K562 (cell line): Measurements from ENCODE around the gene SLC44A1. TPM values are rescaled to one million over a fixed set of nuclear protein-coding genes. Genes with fewer than 3 reads are reported as not detected.

Source experiments
- ATAC-seq: fragments of 200-7000 bp; cut with Tn5 transposase; 3 replicates; pipeline ENCODE4 v1.9.1; 2020; ENCODE audit warnings: moderate library complexity
- BruUV-seq: library from RNA; stranded (reverse); fragments of 400-500 nt; replicated peaks from 2 replicates; lab custom pipeline; 2021; lab: Mats Ljungman, UMichigan
- CTCF ChIA-PET: fragments of 300-600 bp; formaldehyde crosslinking; extraction: SDS; loops from one replicate; lab custom pipeline; 2021; ENCODE audit warnings: low intra/inter-chr PET ratio; lab: Yijun Ruan, JAX
- POLR2A ChIA-PET: fragments of 300-600, 350-650 bp; sonication (Branson Sonifier 250); formaldehyde crosslinking; extraction: SDS; loops from one replicate; lab custom pipeline; 2021; ENCODE audit warnings: antibody characterized with exemption, inconsistent platforms; lab: Yijun Ruan, JAX
- DNase-seq, 4 experiments: peaks; one replicate each; pipeline versions ENCODE4 v3.0.0 to v3.0.0-alpha.2; 2011 to 2018; ENCODE audit warnings: low spot score in 3 of 4, mixed read lengths in 3 of 4; ENCODE audit errors: extremely low read depth in 1 of 4
- FAIRE-seq: peaks from 2 replicates; lab custom pipeline; 2011; peaks lifted over from hg19 to GRCh38; lab: Jason Lieb, UNC
- H2AFZ ChIP-seq: 2 replicates; pipeline ENCODE4 v1.6.0; 2011; ENCODE audit warnings: low read depth, low read length, control low read depth, inconsistent platforms
- H3K27ac ChIP-seq: fragments of 200-600 bp; 3 replicates; pipeline ENCODE4 v1.8.0; 2011; ENCODE audit warnings: low read depth, mild to moderate bottlenecking, control low read depth, inconsistent platforms, low read length, moderate library complexity, mixed read lengths; ENCODE audit errors: extremely low read depth
- H3K27me3 ChIP-seq, 2 experiments: fragments of 300-600 bp in 1 of 2; 2 replicates in 1 of 2; 3 replicates in 1 of 2; pipeline versions ENCODE4 v1.6.0 to v1.8.0; 2011; ENCODE audit warnings: inconsistent platforms in 2 of 2, low read length in 2 of 2, mild to moderate bottlenecking in 1 of 2, mixed read lengths in 1 of 2, moderate library complexity in 1 of 2; ENCODE audit not compliant: control insufficient read depth in 2 of 2, insufficient read depth in 2 of 2
- H3K36me3 ChIP-seq: fragments of 300-600 bp; 3 replicates; pipeline ENCODE4 v1.8.0; 2011; ENCODE audit warnings: mild to moderate bottlenecking, low read length, inconsistent platforms; ENCODE audit not compliant: control insufficient read depth, insufficient read depth
- H3K4me1 ChIP-seq, 2 experiments: fragments of 200-600 bp in 1 of 2; replicated peaks in 1 of 2; 2 replicates in 1 of 2; 3 replicates in 1 of 2; pipeline versions ENCODE4 v1.5.1 to v1.8.0; 2011; ENCODE audit warnings: inconsistent platforms in 2 of 2, low read length in 2 of 2, mild to moderate bottlenecking in 1 of 2, mixed read lengths in 1 of 2, moderate library complexity in 1 of 2; ENCODE audit not compliant: control insufficient read depth in 2 of 2, insufficient read depth in 2 of 2
- H3K4me2 ChIP-seq: 2 replicates; pipeline ENCODE4 v1.6.1; 2011; ENCODE audit warnings: low read length, control low read depth, inconsistent platforms, mixed read lengths; ENCODE audit not compliant: insufficient read depth
- H3K4me3 ChIP-seq: fragments of 200-600 bp; sonication (generic), shearing (Covaris generic); 2 replicates; pipeline ENCODE4 v1.5.1; 2016; ENCODE audit warnings: control low read depth, inconsistent platforms
- H3K79me2 ChIP-seq: fragments of 200-600 bp; 3 replicates; pipeline ENCODE4 v1.8.0; 2011; ENCODE audit warnings: low read length, inconsistent platforms; ENCODE audit not compliant: control insufficient read depth, insufficient read depth
- H3K9ac ChIP-seq, 2 experiments: 2 replicates each; pipeline versions ENCODE4 v1.6.0 to v1.6.1; 2011; ENCODE audit warnings: low read depth in 2 of 2, low read length in 2 of 2, control low read depth in 1 of 2, inconsistent platforms in 1 of 2, mild to moderate bottlenecking in 1 of 2, mixed read lengths in 1 of 2; ENCODE audit not compliant: insufficient read depth in 1 of 2
- H3K9me1 ChIP-seq: one replicate; pipeline ENCODE4 v1.6.0; 2011; ENCODE audit warnings: inconsistent platforms, mild to moderate bottlenecking, low read length, moderate library complexity; ENCODE audit not compliant: control insufficient read depth, insufficient read depth
- H3K9me3 ChIP-seq: replicated peaks from 2 replicates; pipeline ENCODE4 v1.5.1; 2011; ENCODE audit warnings: low read depth, low read length, inconsistent platforms; ENCODE audit not compliant: control insufficient read depth, insufficient read depth
- H4K20me1 ChIP-seq: replicated peaks from 2 replicates; pipeline ENCODE4 v1.6.1; 2011; ENCODE audit warnings: low read length, inconsistent platforms, mixed read lengths; ENCODE audit not compliant: control insufficient read depth, insufficient read depth
- BACH1 ChIP-seq: fragments of 200-800 bp; sonication (Bioruptor generic); IDR thresholded peaks from 2 replicates; pipeline ENCODE4 v1.6.1; 2016; ENCODE audit warnings: missing genetic modification characterization, missing compliant biosample characterization
- BCLAF1 ChIP-seq, 2 experiments: fragments of 450-650 bp in 1 of 2; IDR thresholded peaks; 2 replicates each; pipeline ENCODE4 v1.6.1; 2011 to 2017; ENCODE audit warnings: low read depth in 2 of 2, antibody characterized with exemption in 1 of 2, borderline replicate concordance in 1 of 2, low read length in 1 of 2, mild to moderate bottlenecking in 1 of 2, mixed read lengths in 1 of 2; ENCODE audit not compliant: control insufficient read depth in 1 of 2
- C11orf30 ChIP-seq: fragments of 450-650 bp; IDR thresholded peaks from 2 replicates; pipeline ENCODE4 v1.6.1; 2016; ENCODE audit warnings: low read depth, mild to moderate bottlenecking
- CBFA2T2 ChIP-seq: fragments of 450-650 bp; conservative IDR thresholded peaks from 2 replicates; pipeline ENCODE4 v1.6.1; 2017; ENCODE audit warnings: mild to moderate bottlenecking
- ELF4 ChIP-seq: fragments of 450-650 bp; formaldehyde crosslinking; IDR thresholded peaks from 2 replicates; pipeline ENCODE4 v1.4.0; 2022; ENCODE audit warnings: missing genetic modification characterization
- ETS1 ChIP-seq: conservative IDR thresholded peaks from 2 replicates; pipeline ENCODE4 v1.6.1; 2011; ENCODE audit warnings: low read depth, mild to moderate bottlenecking, low read length; ENCODE audit not compliant: control insufficient read depth
- KAT8 ChIP-seq: fragments of 450-650 bp; IDR thresholded peaks from 2 replicates; pipeline ENCODE4 v1.6.1; 2016; ENCODE audit warnings: low read depth, mild to moderate bottlenecking
- MAFG ChIP-seq: fragments of 450-650 bp; conservative IDR thresholded peaks from 2 replicates; pipeline ENCODE4 v1.6.1; 2016; ENCODE audit warnings: missing genetic modification characterization, missing compliant biosample characterization
- NR2F6 ChIP-seq: fragments of 450-650 bp; formaldehyde crosslinking; IDR thresholded peaks from 2 replicates; pipeline ENCODE4 v1.4.0; 2020; ENCODE audit warnings: mild to moderate bottlenecking
- RUNX1 ChIP-seq: sonication (generic); IDR thresholded peaks from 2 replicates; pipeline ENCODE4 v1.6.1; 2016; ENCODE audit warnings: antibody characterized with exemption, low read depth
- SIRT6 ChIP-seq: IDR thresholded peaks from one replicate; pipeline ENCODE4 v1.6.1; 2012; ENCODE audit warnings: low read depth, mild to moderate bottlenecking, control low read depth, inconsistent platforms, low read length, moderate library complexity
- TRIM28 ChIP-seq: fragments of 450-650 bp; IDR thresholded peaks from 2 replicates; pipeline ENCODE4 v1.6.1; 2017
- UBTF ChIP-seq, 2 experiments: IDR thresholded peaks; 2 replicates each; pipeline ENCODE4 v1.6.1; 2012; ENCODE audit warnings: improper control_type of control experiment in 2 of 2, low read depth in 2 of 2, low read length in 2 of 2, borderline replicate concordance in 1 of 2
- USF1 ChIP-seq: sonication (generic); formaldehyde crosslinking; IDR thresholded peaks from 2 replicates; pipeline ENCODE4 v1.9.0; 2022; ENCODE audit warnings: mild to moderate bottlenecking, missing genetic modification reagents
- ZNF217 ChIP-seq: sonication (generic); formaldehyde crosslinking; IDR thresholded peaks from 2 replicates; pipeline ENCODE4 v1.8.0; 2022; ENCODE audit warnings: mild to moderate bottlenecking, missing genetic modification reagents
- ZNF311 ChIP-seq: fragments of 250-450 bp; sonication (Bioruptor Pico); IDR thresholded peaks from 2 replicates; pipeline ENCODE4 v1.4.0; 2020; ENCODE audit warnings: mild to moderate bottlenecking, moderate library complexity
- ZNF316 ChIP-seq: fragments of 450-650 bp; IDR thresholded peaks from 2 replicates; pipeline ENCODE4 v1.6.1; 2016
- WGBS: fragments of 100-300 bp; shearing (Covaris generic); methylation state at CpG from one replicate; pipeline ENCODE4 v1.1.6; 2016; ENCODE audit warnings: low coverage, mixed read lengths; ENCODE audit not compliant: insufficient coverage; ENCODE audit errors: missing lambda C conversion rate; 5-methylcytosine and 5-hydroxymethylcytosine counted together
- in situ Hi-C: fragments of 300-500 bp; cut with MboI; formaldehyde crosslinking; loops from 4 replicates; pipeline ENCODE4 v1.15.0; 2018; ENCODE audit warnings: inconsistent platforms, mixed read lengths
- intact Hi-C: fragments of 100-400 bp; cut with micrococcal nuclease; formaldehyde crosslinking; loops from 2 replicates; pipeline ENCODE4 v1.14.2; 2022
- polyA plus RNA-seq, 8 experiments: library from polyadenylated mRNA; depleted of rRNA in 4 of 8; stranded (reverse) in 5 of 8; unstranded in 3 of 8; fragments of >200 nt; fragmentation: Nextera tagmentation in 2 of 8; fragmentation: Illumina TruSeq in 1 of 8; extraction: Ambion mirVana in 2 of 8; extraction: Trizol in 1 of 8; gene quantifications; 2 replicates each; pipeline versions ENCODE4 v1.2.1 to v1.2.3, GENCODE V29; 2011 to 2014; ENCODE audit warnings: inconsistent platforms in 1 of 8, missing spikeins in 1 of 8
- total RNA-seq, 7 experiments: library from RNA; depleted of rRNA in 6 of 7; stranded (reverse); fragments of >200 nt in 6 of 7; fragmentation: Illumina TruSeq in 2 of 7; extraction: Trizol in 2 of 7; gene quantifications; 2 replicates each; pipeline versions ENCODE4 v1.2.1 to v1.2.3, GENCODE V29; 2011 to 2021; ENCODE audit warnings: low replicate concordance in 1 of 7

The SLC44A1 gene
- total and polyA plus RNA-seq, 9 of the 15 experiments (the other 6 are each of a cell fraction or from before 2014, with no cell fraction given), result 0.11 to 0.59 (median 0.30) TPM

- H3K4me2 ChIP-seq, result no peak overlapping the region
- H3K27me3 ChIP-seq, result peaks cover 9 to 14% of the 10 kb centered on the region in 2 experiments; a peak in 4 of 5 replicates
- H3K36me3 ChIP-seq, result no peaks in the 10 kb centered on the region
- H2AFZ ChIP-seq, result no peak overlapping the region; the same call in 1 of the 2 replicates
- DNase-seq (no peak), FAIRE-seq (peak; percentile 42), ATAC-seq (0 out of 3 replicates have a peak, but pooled peaks have one; percentile 21)
- H3K27ac ChIP-seq, result no peak overlapping the region
- no peaks in the 10 kb centered on the region for H3K4me1 ChIP-seq
- ChIA-PET POLR2A (no interaction called here), CTCF (interaction anchor here (1.6 kb wide), 1 partner anchor 48 kb away, joined by 3 read pairs; no protein-coding TSS in a partner anchor)
- H3K9ac ChIP-seq, result no peak overlapping the region
- no peaks in the 10 kb centered on the region for H3K79me2 ChIP-seq
- BruUV-seq, result no TSS peak
- no peak overlapping the region for H3K4me3 ChIP-seq
- in situ Hi-C loops, result no loop called here
- H4K20me1 ChIP-seq, result no peaks in the 10 kb centered on the region
- H3K9me1 ChIP-seq, result no peaks in the 10 kb centered on the region
- intact Hi-C loops, result loop anchor here (1.0 to 5.0 kb wide), 5 partner anchors 49 to 455 kb away; no protein-coding TSS in a partner anchor
- no peaks in the 10 kb centered on the region for H3K9me3 ChIP-seq
- 11% methylated on average over 3 of the region's 3 CpGs for WGBS
- TF ChIP-seq ZNF311 (CRISPR knock-in tag), result no peak
- no peak for TF ChIP-seq BCLAF1 (IDR thresholded peaks at IDR 0.05; ENCODE audit: borderline replicate concordance in 1 of 2, control insufficient read depth in 1 of 2, low read depth in 2 of 2, low read length in 1 of 2)
- TF ChIP-seq UBTF (IDR thresholded peaks at IDR 0.05; ENCODE audit: borderline replicate concordance in 1 of 2, low read depth in 2 of 2, low read length in 2 of 2), result no peak
- TF ChIP-seq MAFG (tag), result peak; percentile 34; the same call in 1 of the 2 replicates
- no peak for TF ChIP-seq RUNX1
- no peak for TF ChIP-seq SIRT6
- peak; percentile 68 for TF ChIP-seq C11orf30
- TF ChIP-seq ELF4 (CRISPR knock-in tag), result no peak
- no peak for TF ChIP-seq CBFA2T2
- peak; percentile 91 for TF ChIP-seq ZNF316
- TF ChIP-seq BACH1 (tag), result no peak
- TF ChIP-seq ETS1, result no peak
- TF ChIP-seq USF1 (CRISPR knock-in tag), result no peak
- TF ChIP-seq NR2F6 (CRISPR knock-in tag), result no peak
- TF ChIP-seq KAT8, result no peak
- TF ChIP-seq TRIM28, result no peak
- no peak for TF ChIP-seq ZNF217 (CRISPR knock-in tag)
Observed at GRCh38 chr9:105426657-105427056, 182.2 kb downstream of the SLC44A1 start.
